Upper lobe of left lung (tissue), 4 donors: ENCODE data around the gene C20orf144.

Source experiments
- CTCF ChIP-seq, 6 experiments: fragments of 450-650 bp in 4 of 6; fragments of 200-600 bp in 2 of 6; sonication (generic) in 2 of 6; IDR thresholded peaks; one replicate each; pipeline ENCODE4 v1.5.1; 2016 to 2019; ENCODE audit warnings: antibody characterized with exemption in 6 of 6
- EP300 ChIP-seq, 4 donors: sonication (generic); formaldehyde crosslinking; IDR thresholded peaks; one replicate each; pipeline ENCODE4 v1.5.1; 2017; ENCODE audit warnings: antibody characterized with exemption in 4 of 4, control low read depth in 2 of 4
- POLR2A ChIP-seq, 4 donors: fragments of 450-650 bp; IDR thresholded peaks; one replicate each; pipeline ENCODE4 v1.5.1; 2016 to 2017; ENCODE audit warnings: antibody characterized with exemption in 4 of 4, mild to moderate bottlenecking in 2 of 4
- POLR2AphosphoS5 ChIP-seq, 2 donors: sonication (generic); formaldehyde crosslinking; IDR thresholded peaks; one replicate each; pipeline ENCODE4 v1.5.1; 2017; ENCODE audit warnings: antibody characterized with exemption in 2 of 2

GRCh38 chr20:33677991-33678702 lies 16.0 kb downstream of the C20orf144 start:
- TF ChIP-seq CTCF (IDR thresholded peaks at IDR 0.05) (no peak), POLR2A (IDR thresholded peaks at IDR 0.05) (no peak), POLR2AphosphoS5 (IDR thresholded peaks at IDR 0.05) (no peak), EP300 (IDR thresholded peaks at IDR 0.05) (no peak)
